GM21619 (cell line): Measurements from ENCODE around the gene SMARCD1.
A peak's percentile ranks its signal among the peaks of the same experiment; 100 is the strongest.

ENCODE experiments used
- ATAC-seq: cut with Tn5 transposase; IDR thresholded peaks from one replicate; pipeline ENCODE4 v1.9.1; 2021; ENCODE audit not compliant: unreplicated experiment

SMARCD1 gene

DNA sequence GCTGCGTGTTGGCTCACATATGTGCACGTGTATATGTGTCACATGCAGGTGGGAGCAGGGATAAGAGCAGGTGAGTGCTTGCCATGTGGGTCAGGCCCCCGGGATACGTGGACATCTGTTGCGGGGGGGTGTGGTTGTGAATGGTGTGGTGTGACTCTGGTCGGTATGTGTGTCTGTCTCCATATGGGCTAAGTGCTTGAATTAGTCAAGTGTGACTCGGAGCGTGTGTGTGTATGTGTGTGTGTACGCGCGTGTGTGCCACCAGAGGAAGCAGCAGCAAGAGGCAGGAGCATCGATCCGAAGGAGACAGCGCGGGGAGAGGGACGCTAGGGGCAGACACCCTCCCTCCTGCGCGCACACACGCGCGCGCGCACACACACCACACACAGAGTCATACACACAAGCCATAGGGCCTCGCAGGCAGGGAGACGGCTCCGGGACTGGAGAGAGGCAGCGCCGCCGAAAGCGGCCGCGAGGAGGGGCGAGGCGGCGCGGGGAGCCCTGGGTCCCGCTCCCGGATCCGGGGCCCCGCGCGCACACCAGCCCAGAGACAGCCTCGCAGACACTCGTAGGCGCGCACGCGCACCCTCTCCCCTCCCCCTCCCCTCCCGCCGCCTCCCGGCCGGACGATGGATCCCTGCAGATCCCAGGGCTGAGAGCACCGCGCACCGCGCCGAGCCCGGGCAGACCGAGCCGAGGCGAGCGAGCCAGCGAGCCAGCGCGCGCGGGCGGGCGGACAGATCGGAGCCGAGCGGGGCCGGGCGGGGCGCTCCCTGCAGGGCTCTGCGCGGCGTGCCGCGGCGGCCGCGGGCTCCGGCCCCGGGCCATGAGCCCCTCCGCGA is 27.9 kb upstream of the SMARCD1 start, which contains the start of gene ASIC1:
Gene ASIC1 (plus strand): TSS at position 597 of the 842 bp plus-strand sequence. CDS start 1,171 bp downstream, outside the sequence.
- ATAC-seq = no peak

DNA sequence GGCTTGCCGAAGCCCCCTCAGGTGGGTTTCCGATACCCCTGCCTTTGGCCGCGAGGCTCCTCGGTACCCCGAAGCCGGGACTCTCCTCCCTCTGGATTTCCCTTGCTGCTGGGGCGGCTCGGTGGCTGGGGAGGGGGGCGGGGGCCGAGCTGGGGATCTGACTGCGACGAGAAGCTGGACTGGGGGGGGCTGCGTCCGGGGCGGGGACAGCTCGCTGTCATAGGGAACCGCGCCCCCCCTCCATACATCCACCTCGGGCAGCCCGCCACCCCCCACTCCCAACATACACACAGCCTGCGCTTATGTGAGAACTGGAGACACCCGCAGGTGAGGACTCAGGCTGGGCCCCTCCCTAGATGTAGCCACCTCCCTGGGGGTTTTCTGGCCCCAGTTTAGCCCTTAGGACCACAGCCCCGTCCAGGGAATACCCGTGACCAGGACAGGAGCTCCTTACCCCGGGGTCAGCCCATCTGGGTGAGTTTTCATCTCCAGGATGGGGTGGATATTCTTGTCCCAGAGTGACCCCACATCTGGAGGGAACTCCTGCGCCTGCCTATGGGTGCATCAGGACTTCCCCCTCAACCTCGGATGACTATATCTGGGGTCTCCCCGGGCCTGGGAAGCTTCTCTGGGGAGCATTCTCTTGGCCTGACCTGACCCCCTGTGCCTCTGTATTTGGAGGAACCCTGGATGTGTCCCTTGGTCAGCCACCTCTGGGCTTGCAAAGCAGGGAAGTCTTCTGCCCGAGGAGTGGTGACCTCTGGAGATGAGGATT is 27.1 kb upstream of the SMARCD1 start:
- no peak for ATAC-seq

DNA sequence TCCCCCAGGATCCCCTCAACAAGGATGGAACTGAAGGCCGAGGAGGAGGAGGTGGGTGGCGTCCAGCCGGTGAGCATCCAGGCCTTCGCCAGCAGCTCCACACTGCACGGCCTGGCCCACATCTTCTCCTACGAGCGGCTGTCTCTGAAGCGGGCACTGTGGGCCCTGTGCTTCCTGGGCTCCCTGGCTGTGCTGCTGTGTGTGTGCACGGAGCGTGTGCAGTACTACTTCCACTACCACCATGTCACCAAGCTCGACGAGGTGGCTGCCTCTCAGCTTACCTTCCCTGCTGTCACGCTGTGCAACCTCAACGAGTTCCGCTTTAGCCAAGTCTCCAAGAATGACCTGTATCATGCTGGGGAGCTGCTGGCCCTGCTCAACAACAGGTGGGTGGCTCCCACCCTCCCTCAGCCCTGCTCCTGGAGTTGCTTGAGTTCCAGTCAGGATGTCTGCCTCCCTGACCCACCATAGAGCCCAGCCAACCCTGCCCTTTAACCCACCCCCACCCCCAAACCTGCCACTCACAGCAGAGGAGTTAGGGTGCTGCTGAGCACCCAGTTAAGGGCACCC is 26.3 kb upstream of the SMARCD1 start:
- no peak for ATAC-seq

- ATAC-seq = no peak
Measured at GRCh38 chr12:50059440-50060119, 25.6 kb upstream of the SMARCD1 start.

DNA sequence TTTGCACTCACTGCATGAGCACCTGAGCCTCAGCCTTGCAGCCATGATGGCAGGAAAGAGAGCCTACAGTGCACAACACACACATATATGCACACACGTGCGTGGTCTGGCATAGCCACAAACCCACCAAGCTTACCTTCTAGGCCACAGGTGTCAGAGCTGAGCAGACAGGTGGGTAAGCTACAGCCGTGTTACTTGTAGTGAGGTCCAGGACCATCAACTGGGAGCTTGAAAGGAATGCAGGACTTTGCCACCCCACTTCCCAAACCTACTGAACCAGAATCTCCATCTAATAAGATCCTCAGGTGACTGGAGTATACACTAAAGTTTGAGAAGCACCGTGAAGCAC is 25.0 kb upstream of the SMARCD1 start:
- ATAC-seq = no peak

DNA sequence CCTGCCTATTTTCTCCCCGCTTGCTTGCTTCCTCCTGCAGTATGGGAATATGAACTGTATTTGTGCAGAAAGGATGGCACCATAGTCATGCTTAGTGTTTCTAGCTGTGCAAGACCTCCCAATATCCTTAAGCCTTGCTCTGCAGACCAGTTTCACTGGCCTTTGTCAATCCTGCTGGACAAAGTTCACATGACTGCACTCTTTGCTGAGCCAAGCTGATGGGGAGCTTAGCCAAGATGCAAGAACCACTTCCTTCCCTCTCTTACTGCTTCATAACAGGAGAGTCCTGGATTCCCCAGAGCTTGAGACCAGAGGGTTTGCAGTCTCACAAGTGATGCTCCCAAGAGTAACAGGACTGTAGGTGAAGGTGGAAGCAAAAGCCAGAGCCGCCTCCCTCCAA is 24.0 kb upstream of the SMARCD1 start:
- ATAC-seq = no peak

- ATAC-seq = no peak
Measured at GRCh38 chr12:50061946-50062686, 23.0 kb upstream of the SMARCD1 start.

- no peak for ATAC-seq
Measured at GRCh38 chr12:50062728-50063460, 22.2 kb upstream of the SMARCD1 start.

DNA sequence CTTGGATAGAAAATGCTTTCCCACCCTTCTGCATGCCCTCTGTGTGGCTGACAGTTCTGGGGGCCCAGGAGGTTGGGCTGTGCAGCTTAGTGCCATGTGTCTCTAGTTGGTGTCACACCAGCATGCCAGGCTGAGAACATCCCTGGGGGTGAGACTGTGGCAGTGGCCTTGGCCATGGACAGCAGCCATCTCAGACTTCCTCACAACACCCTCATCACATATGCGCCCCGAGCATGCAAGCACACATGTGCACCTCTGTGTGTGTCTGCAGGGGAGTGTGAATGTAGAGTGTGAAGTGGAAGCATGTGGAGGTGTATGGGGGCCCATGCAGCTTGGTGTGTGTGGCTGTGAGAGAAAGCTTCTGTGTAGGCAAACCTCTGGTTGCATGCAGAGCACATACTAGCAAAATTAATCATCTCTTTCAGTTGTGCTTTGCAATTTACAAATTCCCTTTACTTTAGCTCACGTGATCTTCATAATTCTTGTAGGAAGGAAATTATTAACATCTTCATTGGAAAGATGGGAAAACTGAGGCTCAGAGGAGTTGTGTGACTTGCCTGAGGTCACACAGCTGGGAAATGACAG is 19.3 kb upstream of the SMARCD1 start:
- ATAC-seq = no peak

DNA sequence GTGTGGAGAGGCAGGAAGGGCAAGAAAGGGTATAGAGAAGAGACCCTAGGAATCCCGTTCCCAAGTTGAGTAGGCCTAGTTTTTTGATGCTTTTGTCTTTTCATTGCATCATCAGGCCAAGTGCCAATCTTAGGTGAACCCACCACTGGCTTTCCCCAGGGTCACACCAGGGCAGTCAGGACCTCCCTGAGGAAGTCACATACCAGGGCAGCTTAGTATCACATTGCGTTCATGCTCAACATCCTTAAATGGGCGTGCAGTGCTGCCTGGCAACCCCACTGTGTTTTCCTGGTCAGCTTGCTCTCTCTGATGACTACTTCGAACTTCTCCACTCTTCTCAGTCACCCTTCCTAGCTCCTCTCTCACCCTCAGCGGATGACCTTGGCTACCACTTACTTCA is 18.7 kb upstream of the SMARCD1 start:
- ATAC-seq = no peak

DNA sequence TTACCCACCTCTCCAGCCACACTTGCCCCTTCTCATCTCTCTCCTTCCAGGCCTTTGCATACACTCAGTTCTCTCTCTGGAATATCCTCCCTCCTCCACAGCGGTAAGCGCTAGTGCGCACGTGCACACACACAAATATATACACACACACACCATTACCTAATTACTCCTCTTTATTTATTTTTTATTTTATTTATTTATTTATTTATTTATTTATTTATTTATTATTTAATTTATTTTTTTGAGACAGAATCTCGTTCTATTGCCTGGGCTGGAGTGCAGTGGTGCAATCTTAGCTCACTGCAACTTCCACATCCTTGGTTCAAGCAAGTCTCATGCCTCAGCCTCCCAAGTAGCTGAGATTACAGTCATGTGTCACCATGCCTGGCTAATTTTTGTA is 16.1 kb upstream of the SMARCD1 start:
- ATAC-seq = no peak

DNA sequence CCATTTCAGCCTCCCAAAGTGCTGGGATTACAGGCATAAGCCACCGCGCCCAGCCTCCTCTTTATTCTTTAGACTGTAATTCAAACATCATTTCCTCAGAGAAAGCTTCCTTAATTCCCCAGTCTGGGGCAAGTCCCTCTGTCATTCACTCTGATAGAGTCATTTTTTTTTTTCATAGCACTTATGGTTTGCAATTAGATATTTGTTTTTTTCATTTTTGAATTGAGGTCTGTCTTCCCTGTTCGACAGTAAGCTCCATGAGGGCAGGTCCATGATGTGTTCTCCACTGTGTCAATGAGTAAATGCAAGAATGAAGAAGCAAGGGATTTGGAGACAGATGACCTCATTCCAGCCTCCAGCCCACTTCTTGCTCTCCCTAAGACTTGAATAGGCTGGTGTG is 15.6 kb upstream of the SMARCD1 start:
- ATAC-seq = no peak

DNA sequence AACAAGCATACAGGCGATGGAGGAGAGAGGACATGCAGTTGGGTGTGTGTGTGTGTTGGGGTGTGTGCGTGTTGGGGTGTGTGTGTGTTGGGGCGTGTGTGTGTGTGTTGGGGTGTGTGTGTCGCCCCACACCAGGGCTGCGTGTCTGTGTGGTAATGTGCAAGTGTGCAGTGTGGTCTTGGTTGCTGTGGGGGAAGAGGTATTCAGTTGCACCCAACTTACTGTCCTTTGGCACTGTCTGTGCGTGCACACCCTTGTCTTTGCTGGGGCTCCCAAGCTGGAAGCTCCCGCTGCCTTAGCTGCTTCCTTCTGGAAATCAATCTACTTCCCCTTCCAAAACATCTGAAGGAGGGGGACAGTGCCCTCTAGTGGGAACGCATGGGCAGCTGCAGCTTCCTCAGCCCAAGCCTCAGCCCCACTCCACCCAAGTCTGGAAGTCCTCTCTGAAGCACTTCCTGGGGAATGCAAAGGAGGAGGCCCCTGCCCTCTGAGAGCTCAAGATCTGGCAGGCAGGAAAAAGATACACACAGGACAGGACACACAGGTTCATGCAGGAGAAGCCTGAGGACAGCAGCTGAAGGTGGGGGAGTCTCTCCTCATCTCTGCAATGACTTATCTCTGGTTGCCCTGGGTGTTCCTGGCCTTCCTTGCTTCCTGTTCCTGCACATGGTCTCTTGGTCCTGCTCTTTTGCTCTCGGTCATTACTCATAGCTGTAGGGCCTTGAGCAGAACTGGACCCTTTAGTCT is 14.7 kb upstream of the SMARCD1 start:
- no peak for ATAC-seq

- no peak for ATAC-seq
Measured at GRCh38 chr12:50072198-50072907, 12.8 kb upstream of the SMARCD1 start.

- no peak for ATAC-seq
Measured at GRCh38 chr12:50073206-50073605, 11.9 kb upstream of the SMARCD1 start.

- ATAC-seq = no peak
Measured at GRCh38 chr12:50073712-50074111, 11.4 kb upstream of the SMARCD1 start.

DNA sequence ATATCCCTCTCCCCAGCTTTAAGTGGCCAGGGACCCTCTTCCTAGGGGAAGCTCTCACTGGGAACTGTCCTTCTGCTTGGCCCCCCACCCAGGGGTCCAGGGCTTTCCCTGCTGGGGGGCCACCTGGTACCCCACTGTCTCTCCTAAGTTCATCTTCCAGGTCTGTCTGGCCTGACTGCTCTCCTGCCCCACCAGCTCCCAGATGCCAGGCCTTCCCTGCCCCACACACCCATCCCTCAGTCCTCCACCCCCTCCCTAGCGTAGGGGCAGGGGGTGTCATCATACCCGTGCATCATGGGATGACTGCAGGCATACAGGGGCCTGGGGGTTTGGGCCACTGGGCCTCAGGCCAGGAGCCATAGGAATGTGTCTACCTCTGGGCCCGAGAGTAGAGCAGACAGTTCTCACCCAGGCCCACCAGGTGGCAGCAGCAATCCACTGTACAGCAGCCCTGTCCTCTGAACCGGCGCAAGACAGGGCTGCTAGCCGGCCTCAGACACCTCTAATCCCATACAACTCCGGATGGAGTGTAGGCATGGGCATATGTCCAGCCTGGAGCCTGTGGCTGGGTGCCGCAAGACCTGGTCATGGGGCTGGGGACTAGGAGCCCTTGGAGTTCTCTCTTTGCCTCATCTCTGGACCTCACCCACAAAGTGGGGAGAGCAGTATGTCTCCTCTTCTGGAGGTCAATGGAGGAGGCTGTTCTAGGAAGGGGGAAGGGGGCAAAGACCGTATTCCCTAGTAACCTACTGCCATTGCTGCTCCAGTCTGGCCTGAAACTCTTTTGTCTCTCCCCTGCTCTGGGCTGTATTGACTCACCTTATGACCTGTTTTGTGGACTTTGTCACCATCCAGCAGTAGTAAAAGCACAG is 10.0 kb upstream of the SMARCD1 start:
- ATAC-seq = peak; percentile 80
